IPS DF 19.7 (cell line): Measurements from ENCODE around the gene MOB3C.

Experiments
- DNase-seq: peaks from one replicate; pipeline ENCODE4 v3.0.0-alpha.2; 2013; ENCODE audit warnings: low read depth, low spot score

The MOB3C gene

GRCh38 chr1:46638921-46639320 is 22.3 kb upstream of the MOB3C start:
- DNase-seq = no peak

- no peak for DNase-seq
Measured at GRCh38 chr1:46637444-46638083, 21.0 kb upstream of the MOB3C start.

GRCh38 chr1:46635205-46635604 is 18.6 kb upstream of the MOB3C start:
- DNase-seq = no peak

GRCh38 chr1:46630719-46631118 is 14.1 kb upstream of the MOB3C start:
- DNase-seq = no peak

- no peak for DNase-seq
Measured at GRCh38 chr1:46623743-46624644, 7.4 kb upstream of the MOB3C start.

- no peak for DNase-seq
Measured at GRCh38 chr1:46622344-46622743, 5.7 kb upstream of the MOB3C start.

- no peak for DNase-seq
Measured at GRCh38 chr1:46621930-46622329, 5.3 kb upstream of the MOB3C start.

GRCh38 chr1:46619656-46620258 is 3.1 kb upstream of the MOB3C start:
- DNase-seq = no peak

- DNase-seq = no peak
Measured at GRCh38 chr1:46618754-46619415, 2.3 kb upstream of the MOB3C start.

GRCh38 chr1:46617833-46618232 is 1.2 kb upstream of the MOB3C start:
- DNase-seq = no peak

- no peak for DNase-seq
Measured at GRCh38 chr1:46617108-46617800, 643 bp upstream of the MOB3C start.

- no peak for DNase-seq
Measured at GRCh38 chr1:46615735-46616134, 876 bp downstream of the MOB3C start.

- no peak for DNase-seq
Measured at GRCh38 chr1:46615088-46615487, 1.5 kb downstream of the MOB3C start.

GRCh38 chr1:46614604-46614984 is 2.0 kb downstream of the MOB3C start:
- no peak for DNase-seq

- DNase-seq = peak; percentile 57
Measured at GRCh38 chr1:46613661-46614603, 2.7 kb downstream of the MOB3C start.

- no peak for DNase-seq
Measured at GRCh38 chr1:46612937-46613660, 3.5 kb downstream of the MOB3C start.

GRCh38 chr1:46611691-46612221 is 4.9 kb downstream of the MOB3C start:
- DNase-seq = no peak

GRCh38 chr1:46607345-46608130 is 9.1 kb downstream of the MOB3C start:
- no peak for DNase-seq
